Rectal smooth muscle tissue (tissue), 1 donor: ENCODE results near the gene PPFIBP2.

Experiments used
- H3K27ac ChIP-seq: one replicate; pipeline ENCODE4 v1.7.0; 2013; ENCODE audit warnings: low read depth, low read length, inconsistent platforms
- H3K27me3 ChIP-seq: one replicate; pipeline ENCODE4 v1.7.0; 2013; ENCODE audit warnings: low read length; ENCODE audit not compliant: control insufficient read depth, insufficient read depth
- H3K36me3 ChIP-seq: one replicate; pipeline ENCODE4 v1.7.0; 2013; ENCODE audit warnings: low read length; ENCODE audit not compliant: control insufficient read depth, insufficient read depth
- H3K4me1 ChIP-seq: one replicate; pipeline ENCODE4 v1.7.0; 2013; ENCODE audit warnings: low read length; ENCODE audit not compliant: control insufficient read depth, insufficient read depth
- H3K4me3 ChIP-seq: one replicate; pipeline ENCODE4 v1.7.0; 2013; ENCODE audit warnings: low read length
- H3K9ac ChIP-seq: one replicate; pipeline ENCODE4 v1.7.0; 2013; ENCODE audit warnings: low read length

Gene PPFIBP2

GRCh38 chr11:7579361-7579791, 65.6 kb downstream of the PPFIBP2 start:
- H3K4me3 ChIP-seq = no peak overlapping the region
- no peaks in the 10 kb centered on the region for H3K36me3 ChIP-seq
- peaks cover 10% of the 10 kb centered on the region for H3K4me1 ChIP-seq
- H3K9ac ChIP-seq = no peak overlapping the region
- no peak overlapping the region for H3K27ac ChIP-seq
- no peaks in the 10 kb centered on the region for H3K27me3 ChIP-seq

- Histone ChIP-seq H3K9ac (no peak overlapping the region), H3K27ac (no peak overlapping the region), H3K4me3 (no peak overlapping the region), H3K4me1 (peaks cover 10% of the 10 kb centered on the region), H3K36me3 (no peaks in the 10 kb centered on the region), H3K27me3 (no peaks in the 10 kb centered on the region)
Measured at GRCh38 chr11:7581021-7581590, 67.3 kb downstream of the PPFIBP2 start.

DNA sequence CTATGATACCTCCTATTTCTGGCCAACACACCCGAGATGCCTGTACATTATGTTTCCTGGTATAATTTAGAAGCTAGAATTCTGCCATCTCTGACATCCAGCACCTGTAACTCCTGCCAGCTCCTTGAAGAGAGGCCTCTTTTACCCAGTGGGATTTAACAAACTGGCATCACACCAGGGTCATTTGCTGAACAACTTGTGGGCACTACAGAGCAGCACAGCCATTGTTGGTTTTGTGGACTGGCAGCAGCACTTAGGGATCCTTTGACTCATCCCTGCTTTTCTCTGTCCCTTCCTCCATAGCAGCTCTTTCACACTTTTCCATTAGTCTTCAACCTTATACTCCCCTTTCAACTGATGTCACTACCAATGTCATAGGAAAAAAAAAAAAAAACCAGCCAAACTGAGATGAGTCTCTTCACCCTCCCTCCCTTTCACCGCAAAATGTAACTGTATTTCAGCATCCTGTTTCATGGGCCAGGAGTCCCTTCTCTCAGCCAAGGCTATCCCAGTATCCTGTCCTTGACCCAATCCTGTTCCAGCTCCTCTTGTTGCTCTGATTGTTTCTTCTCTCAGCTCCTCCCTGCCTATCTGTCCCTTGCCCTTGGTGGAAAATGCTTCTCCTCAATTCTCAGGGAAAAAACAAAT, 68.7 kb downstream of the PPFIBP2 start:
- no peak overlapping the region for H3K27ac ChIP-seq
- H3K4me3 ChIP-seq = no peak overlapping the region
- H3K36me3 ChIP-seq = no peaks in the 10 kb centered on the region
- H3K4me1 ChIP-seq = peaks cover 7% of the 10 kb centered on the region
- no peak overlapping the region for H3K9ac ChIP-seq
- H3K27me3 ChIP-seq = no peaks in the 10 kb centered on the region

- no peak overlapping the region for H3K4me3 ChIP-seq
- no peak overlapping the region for H3K9ac ChIP-seq
- H3K27me3 ChIP-seq = no peaks in the 10 kb centered on the region
- peaks cover 3% of the 10 kb centered on the region for H3K4me1 ChIP-seq
- no peaks in the 10 kb centered on the region for H3K36me3 ChIP-seq
- no peak overlapping the region for H3K27ac ChIP-seq
Measured at GRCh38 chr11:7583248-7583647, 69.4 kb downstream of the PPFIBP2 start.

DNA sequence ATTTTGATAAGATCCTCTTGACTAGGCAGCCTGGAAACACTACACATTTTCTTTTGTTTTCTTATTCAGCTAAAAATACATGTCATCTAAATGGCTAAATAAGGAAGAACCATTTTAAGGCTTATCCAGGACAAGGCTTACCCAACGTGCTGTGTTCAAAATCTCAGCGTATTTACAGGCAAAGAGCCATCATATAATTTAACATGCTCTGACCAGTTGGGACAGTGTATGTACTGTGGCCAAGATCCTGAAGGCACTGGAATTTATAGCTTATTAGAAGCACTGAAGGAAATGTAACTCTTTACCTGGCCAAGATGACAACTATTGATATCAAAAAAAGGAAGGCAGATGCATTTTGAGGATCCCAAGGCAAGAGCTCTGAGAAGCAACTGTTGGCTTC, 71.1 kb downstream of the PPFIBP2 start:
- no peaks in the 10 kb centered on the region for H3K36me3 ChIP-seq
- H3K27ac ChIP-seq = no peak overlapping the region
- no peak overlapping the region for H3K9ac ChIP-seq
- H3K4me3 ChIP-seq = no peak overlapping the region
- H3K4me1 ChIP-seq = no peaks in the 10 kb centered on the region
- H3K27me3 ChIP-seq = no peaks in the 10 kb centered on the region

- Histone ChIP-seq H3K9ac (no peak overlapping the region), H3K36me3 (no peaks in the 10 kb centered on the region), H3K27me3 (no peaks in the 10 kb centered on the region), H3K4me3 (no peak overlapping the region), H3K4me1 (no peaks in the 10 kb centered on the region), H3K27ac (no peak overlapping the region)
Measured at GRCh38 chr11:7585816-7586215, 72.0 kb downstream of the PPFIBP2 start.

- H3K27ac ChIP-seq = no peak overlapping the region
- no peaks in the 10 kb centered on the region for H3K27me3 ChIP-seq
- H3K36me3 ChIP-seq = no peaks in the 10 kb centered on the region
- no peak overlapping the region for H3K4me3 ChIP-seq
- H3K9ac ChIP-seq = no peak overlapping the region
- no peaks in the 10 kb centered on the region for H3K4me1 ChIP-seq
Measured at GRCh38 chr11:7586376-7586775, 72.6 kb downstream of the PPFIBP2 start.

- Histone ChIP-seq H3K36me3 (no peaks in the 10 kb centered on the region), H3K27me3 (no peaks in the 10 kb centered on the region), H3K4me1 (no peaks in the 10 kb centered on the region), H3K4me3 (no peak overlapping the region), H3K27ac (no peak overlapping the region), H3K9ac (no peak overlapping the region)
Measured at GRCh38 chr11:7587712-7588111, 73.9 kb downstream of the PPFIBP2 start.

GRCh38 chr11:7589861-7590260, 76.1 kb downstream of the PPFIBP2 start:
- H3K4me3 ChIP-seq = no peak overlapping the region
- H3K9ac ChIP-seq = no peak overlapping the region
- no peaks in the 10 kb centered on the region for H3K36me3 ChIP-seq
- no peaks in the 10 kb centered on the region for H3K27me3 ChIP-seq
- no peak overlapping the region for H3K27ac ChIP-seq
- H3K4me1 ChIP-seq = no peaks in the 10 kb centered on the region

DNA sequence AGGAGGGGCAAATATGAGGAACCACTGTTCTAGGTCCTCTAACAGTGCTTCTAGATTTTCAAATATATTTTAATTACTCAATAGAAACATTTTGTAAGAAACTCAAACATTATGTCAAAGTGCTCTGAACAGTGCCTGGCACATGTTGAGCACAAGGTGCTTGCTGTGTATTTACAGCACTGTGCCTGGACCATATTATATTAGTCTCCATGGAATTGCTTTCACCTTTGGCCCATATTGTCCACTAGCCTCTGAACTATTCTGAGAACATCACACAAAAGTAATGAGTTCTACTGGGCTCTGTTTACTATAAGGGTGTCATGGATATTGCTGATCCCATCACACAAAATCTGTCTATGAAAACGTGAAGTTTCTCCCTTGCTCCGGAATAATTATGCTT, 76.7 kb downstream of the PPFIBP2 start:
- Histone ChIP-seq H3K4me1 (no peaks in the 10 kb centered on the region), H3K4me3 (no peak overlapping the region), H3K9ac (no peak overlapping the region), H3K27ac (no peak overlapping the region), H3K27me3 (no peaks in the 10 kb centered on the region), H3K36me3 (no peaks in the 10 kb centered on the region)

DNA sequence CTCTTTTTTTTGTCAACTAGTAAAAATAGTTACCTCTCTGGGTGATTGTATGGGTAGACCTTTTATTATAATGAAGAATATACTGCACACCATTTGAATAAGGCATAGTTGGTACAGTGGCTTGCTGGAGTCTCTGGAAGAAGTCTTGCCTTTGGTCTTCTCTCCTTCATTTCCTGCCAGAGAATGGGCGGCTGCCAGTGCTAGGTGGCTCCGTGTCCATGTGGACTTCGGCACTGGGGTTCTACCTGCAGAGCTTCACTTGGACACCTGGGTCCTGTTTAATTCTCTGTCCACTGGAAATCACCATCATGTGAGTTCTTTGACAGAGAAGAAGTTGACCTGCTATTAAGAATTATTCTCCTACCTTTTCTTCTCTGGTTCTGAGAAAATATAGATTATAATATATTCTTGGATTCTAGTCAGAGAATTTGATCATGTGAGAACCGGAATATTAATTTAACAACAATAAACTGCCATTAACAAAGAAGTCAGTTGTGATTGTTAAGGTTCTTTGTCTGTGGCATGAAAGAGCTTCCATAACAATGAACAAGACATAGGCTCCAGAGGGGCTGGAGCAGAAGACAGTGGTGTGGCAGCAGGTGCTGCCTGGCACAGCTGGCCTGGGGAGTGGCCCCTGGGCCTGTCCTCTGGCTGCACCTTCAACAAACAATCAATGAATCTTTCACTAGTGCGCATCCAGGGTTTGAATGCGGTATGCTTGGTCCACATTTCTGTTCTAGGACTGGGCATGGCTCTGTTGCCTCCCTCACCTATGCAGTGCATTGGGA, 77.5 kb downstream of the PPFIBP2 start:
- Histone ChIP-seq H3K4me3 (no peak overlapping the region), H3K27ac (no peak overlapping the region), H3K36me3 (no peaks in the 10 kb centered on the region), H3K27me3 (no peaks in the 10 kb centered on the region), H3K4me1 (no peaks in the 10 kb centered on the region), H3K9ac (no peak overlapping the region)

DNA sequence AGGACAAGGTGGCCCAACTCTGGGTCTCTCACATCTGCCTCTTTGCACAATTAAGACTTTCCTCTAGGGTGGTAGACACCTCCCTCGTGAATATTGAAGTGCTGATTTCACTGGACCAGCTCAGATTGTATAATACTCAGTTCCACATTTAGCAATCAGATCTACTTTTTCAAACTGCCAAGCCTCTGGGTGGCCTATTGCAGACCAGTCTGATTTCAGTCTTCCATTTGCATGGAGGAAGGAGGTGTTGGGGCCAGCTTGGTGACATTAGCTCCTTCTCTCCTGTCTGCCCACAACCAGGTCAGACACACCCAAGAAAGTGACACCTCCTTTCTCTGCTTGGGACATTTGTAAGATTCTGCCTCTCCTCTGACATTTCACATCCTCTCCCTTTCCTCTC, 78.2 kb downstream of the PPFIBP2 start:
- no peaks in the 10 kb centered on the region for H3K36me3 ChIP-seq
- H3K27me3 ChIP-seq = no peaks in the 10 kb centered on the region
- H3K4me1 ChIP-seq = no peaks in the 10 kb centered on the region
- H3K4me3 ChIP-seq = no peak overlapping the region
- no peak overlapping the region for H3K27ac ChIP-seq
- no peak overlapping the region for H3K9ac ChIP-seq
